GM04504 (cell line): Measurements from ENCODE around the gene VKORC1.
"Not testable (repeated sequence)": the region's sequence is repeated elsewhere in the genome, so short reads cannot be mapped to it uniquely, and the experiment has no call there.

Experiments used
- DNase-seq: peaks from one replicate; pipeline ENCODE4 v3.0.0-alpha.2; 2012; ENCODE audit warnings: low read depth

Gene VKORC1

GRCh38 chr16:31107465-31107867 is 12.9 kb upstream of the VKORC1 start:
- no peak for DNase-seq

GRCh38 chr16:31106509-31107464 is 12.2 kb upstream of the VKORC1 start:
- DNase-seq, result no peak

- peak; percentile 36 for DNase-seq
These were observed 11.1 kb upstream of the VKORC1 start for GRCh38 chr16:31105677-31106213.

- DNase-seq, result not testable (repeated sequence)
These were observed 6.5 kb upstream of the VKORC1 start for GRCh38 chr16:31100876-31101641.

- DNase-seq, result no peak
These were observed 5.5 kb upstream of the VKORC1 start for GRCh38 chr16:31099860-31100638.

GRCh38 chr16:31094088-31094423 is 541 bp downstream of the VKORC1 start:
- DNase-seq, result no peak

- DNase-seq, result no peak
These were observed 1.4 kb downstream of the VKORC1 start for GRCh38 chr16:31093132-31093703.

- DNase-seq, result peak; percentile 54
These were observed 2.3 kb downstream of the VKORC1 start for GRCh38 chr16:31092330-31092729.

GRCh38 chr16:31090540-31090939 is 4.1 kb downstream of the VKORC1 start:
- peak; percentile 47 for DNase-seq

- no peak for DNase-seq
These were observed 5.4 kb downstream of the VKORC1 start for GRCh38 chr16:31089199-31089598.

GRCh38 chr16:31088459-31089183 is 6.0 kb downstream of the VKORC1 start, which contains the start of gene PRSS53:
Gene PRSS53 (minus strand): TSS chr16:31088943. CDS start chr16:31088809, 134 bp downstream.
- no peak for DNase-seq

- no peak for DNase-seq
These were observed 6.6 kb downstream of the VKORC1 start for GRCh38 chr16:31087971-31088370.

- no peak for DNase-seq
These were observed 7.1 kb downstream of the VKORC1 start for GRCh38 chr16:31087481-31087880.

GRCh38 chr16:31086629-31086906 is 8.0 kb downstream of the VKORC1 start:
- no peak for DNase-seq

- DNase-seq, result no peak
These were observed 8.5 kb downstream of the VKORC1 start for GRCh38 chr16:31085873-31086628.

GRCh38 chr16:31085411-31085810 is 9.2 kb downstream of the VKORC1 start:
- no peak for DNase-seq

GRCh38 chr16:31084584-31085302 is 9.9 kb downstream of the VKORC1 start:
- no peak for DNase-seq

- DNase-seq, result no peak
These were observed 10.6 kb downstream of the VKORC1 start for GRCh38 chr16:31083981-31084380.

GRCh38 chr16:31083556-31083955 is 11.0 kb downstream of the VKORC1 start:
- DNase-seq, result no peak

GRCh38 chr16:31083081-31083480 is 11.5 kb downstream of the VKORC1 start:
- no peak for DNase-seq
